B cell (primary cell): ENCODE results near the gene AATK. TPM values are rescaled to one million over a fixed set of nuclear protein-coding genes. Genes with fewer than 3 reads are reported as not detected.

Source experiments
- ATAC-seq: fragments of 200-7000 bp; cut with Tn5 transposase; one replicate; pipeline ENCODE4 v1.10.0; 2021; ENCODE audit warnings: low read depth, mild to moderate bottlenecking, moderate number of reproducible peaks, moderate library complexity
- CTCF ChIA-PET: fragments of 350-600 bp; sonication (Branson Sonifier 250); formaldehyde crosslinking; loops from one replicate; lab custom pipeline; 2021; ENCODE audit warnings: antibody characterized with exemption, inconsistent platforms; lab: Charles Lee
- POLR2A ChIA-PET: fragments of 350-600 bp; sonication (Branson Sonifier 250); formaldehyde crosslinking; loops from one replicate; lab custom pipeline; 2021; ENCODE audit warnings: antibody characterized with exemption; lab: Charles Lee
- DNase-seq: peaks from one replicate; pipeline ENCODE4 v3.0.0; 2013
- H2AFZ ChIP-seq: 2 replicates; pipeline ENCODE4 v1.6.1; 2012; ENCODE audit warnings: mild to moderate bottlenecking, low read depth, low read length; ENCODE audit not compliant: insufficient read depth, poor library complexity, severe bottlenecking
- H3K27ac ChIP-seq, 2 donors: 1 replicate in 1 of 2; 2 replicates in 1 of 2; pipeline ENCODE4 v1.5.1; 2012 to 2013; ENCODE audit warnings: low read length in 2 of 2, mild to moderate bottlenecking in 2 of 2, moderate library complexity in 1 of 2
- H3K27me3 ChIP-seq, 4 experiments: fragments of 200-600 bp in 1 of 4; sonication (generic) in 1 of 4; replicated peaks in 1 of 4; 1 replicate in 2 of 4; 2 replicates in 2 of 4; pipeline versions ENCODE4 v1.6.1 to v1.7.0; 2013 to 2016; ENCODE audit warnings: low read length in 3 of 4, mild to moderate bottlenecking in 2 of 4, mixed read lengths in 1 of 4, moderate library complexity in 1 of 4; ENCODE audit not compliant: insufficient read depth in 4 of 4, control insufficient read depth in 3 of 4; ENCODE audit errors: control extremely low read depth in 1 of 4
- H3K36me3 ChIP-seq, 2 experiments: replicated peaks in 1 of 2; 1 replicate in 1 of 2; 2 replicates in 1 of 2; pipeline versions ENCODE4 v1.6.1 to v1.7.1; 2013; ENCODE audit warnings: low read length in 1 of 2; ENCODE audit not compliant: insufficient read depth in 2 of 2, control insufficient read depth in 1 of 2; ENCODE audit errors: control extremely low read depth in 1 of 2, extremely low read depth in 1 of 2
- H3K4me1 ChIP-seq, 2 donors: fragments of 200-600 bp in 1 of 2; sonication (generic) in 1 of 2; 1 replicate in 1 of 2; 2 replicates in 1 of 2; pipeline versions ENCODE4 v1.5.1 to v1.6.1; 2013 to 2017; ENCODE audit warnings: low read length in 2 of 2; ENCODE audit not compliant: control insufficient read depth in 2 of 2, insufficient read depth in 2 of 2
- H3K4me2 ChIP-seq: replicated peaks from 2 replicates; pipeline ENCODE3; 2012; ENCODE audit warnings: mild to moderate bottlenecking, low read depth, low read length; ENCODE audit not compliant: poor library complexity, severe bottlenecking
- H3K4me3 ChIP-seq, 5 experiments: fragments of 200-600 bp in 1 of 5; sonication (generic) in 1 of 5; 1 replicate in 3 of 5; 2 replicates in 2 of 5; pipeline versions ENCODE4 v1.5.1 to v1.7.0; 2011 to 2016; ENCODE audit warnings: low read length in 4 of 5, mild to moderate bottlenecking in 4 of 5, low read depth in 2 of 5, control low read depth in 1 of 5, moderate library complexity in 1 of 5; ENCODE audit not compliant: insufficient read depth in 1 of 5; ENCODE audit errors: control extremely low read depth in 1 of 5, extremely low read depth in 1 of 5
- H3K79me2 ChIP-seq: fragments of 200-600 bp; sonication (generic); one replicate; pipeline ENCODE4 v1.6.0; 2016; ENCODE audit warnings: low read length; ENCODE audit not compliant: control insufficient read depth, insufficient read depth
- H3K9ac ChIP-seq: fragments of 200-600 bp; sonication (generic); 2 replicates; pipeline ENCODE4 v1.6.1; 2017; ENCODE audit warnings: mild to moderate bottlenecking, low read length, moderate library complexity
- H3K9me3 ChIP-seq, 3 donors: one replicate each; pipeline versions ENCODE4 v1.6.1 to v1.7.1; 2013; ENCODE audit warnings: low read length in 2 of 3; ENCODE audit not compliant: control insufficient read depth in 2 of 3, insufficient read depth in 1 of 3; ENCODE audit errors: control extremely low read depth in 1 of 3
- H4K20me1 ChIP-seq: 2 replicates; pipeline ENCODE4 v1.6.0; 2012; ENCODE audit warnings: mild to moderate bottlenecking, low read length; ENCODE audit not compliant: insufficient read depth, control insufficient read depth, poor library complexity, severe bottlenecking
- H3K27ac Mint-ChIP-seq: one replicate; pipeline ENCODE4 v1.8.0; 2021; ENCODE audit warnings: mixed read lengths
- H3K27me3 Mint-ChIP-seq: one replicate; pipeline ENCODE4 v1.8.0; 2021; ENCODE audit warnings: mixed read lengths
- H3K4me1 Mint-ChIP-seq: one replicate; pipeline ENCODE4 v1.8.0; 2021; ENCODE audit warnings: mixed read lengths
- H3K4me3 Mint-ChIP-seq: one replicate; pipeline ENCODE4 v1.8.0; 2021; ENCODE audit warnings: mixed read lengths
- H3K9me3 Mint-ChIP-seq: one replicate; pipeline ENCODE4 v1.8.0; 2022; ENCODE audit warnings: mixed read lengths; ENCODE audit not compliant: insufficient read depth
- CTCF ChIP-seq: fragments of 200-600 bp; IDR thresholded peaks from one replicate; pipeline ENCODE4 v1.8.0; 2022; ENCODE audit warnings: antibody characterized with exemption, mild to moderate bottlenecking
- EZH2 ChIP-seq: IDR thresholded peaks from 2 replicates; pipeline ENCODE4 v1.6.1; 2012; ENCODE audit warnings: borderline replicate concordance, low read depth, mild to moderate bottlenecking, moderate library complexity, low read length; ENCODE audit not compliant: insufficient read depth, poor library complexity, severe bottlenecking
- WGBS: methylation state at CpG from one replicate; pipeline ENCODE4 v1.1.5; 2013; ENCODE audit warnings: missing lambda C conversion rate; ENCODE audit not compliant: insufficient coverage; 5-methylcytosine and 5-hydroxymethylcytosine counted together
- intact Hi-C: fragments of 100-400 bp; cut with micrococcal nuclease; formaldehyde crosslinking; loops from one replicate; pipeline ENCODE4 v1.10.0; 2022
- polyA plus RNA-seq: library from polyadenylated mRNA; depleted of rRNA; stranded (reverse); fragments of >200 nt; gene quantifications from 2 replicates; pipeline ENCODE4 v1.2.3, GENCODE V29; 2012
- total RNA-seq, 2 donors: library from RNA; stranded (reverse); fragments of 120-200 nt in 1 of 2; gene quantifications; 1 replicate in 1 of 2; 2 replicates in 1 of 2; pipeline versions ENCODE4 v1.2.3 to v1.2.4, GENCODE V29; 2013 to 2022

The AATK gene
- total and polyA plus RNA-seq, 2 donors (not counting 1 experiment from before 2014, with no cell fraction given), result 0.21 to 1.7 TPM

GRCh38 chr17:81180836-81181810, 15.1 kb upstream of the AATK start:
- no peak for ATAC-seq
- Histone ChIP-seq H3K9me3 (peaks cover 0 to 2% (median 0%) of the 10 kb centered on the region in 3 donors), H3K36me3 (no peaks in the 10 kb centered on the region), H2AFZ (no peak overlapping the region), H3K4me3 (no peak overlapping the region), H3K4me1 (no peaks in the 10 kb centered on the region), H3K9ac (no peak overlapping the region), H3K27me3 (peaks cover 0 to 7% (median 0%) of the 10 kb centered on the region in 4 experiments), H3K4me2 (no peak overlapping the region), H3K79me2 (no peaks in the 10 kb centered on the region), H3K27ac (no peak overlapping the region), H4K20me1 (no peaks in the 10 kb centered on the region)
- 96% methylated on average over 48 of the region's 49 CpGs for WGBS
- TF ChIP-seq EZH2 (no peak), CTCF (no peak)
- no peak for DNase-seq
- no peaks in the 10 kb centered on the region for H3K9me3 Mint-ChIP-seq
- H3K27ac Mint-ChIP-seq, result no peak overlapping the region
- ChIA-PET POLR2A (no interaction called here), CTCF (interaction anchor here (0.6 kb wide), 1 partner anchor 260 kb away, joined by 4 read pairs; no protein-coding TSS in a partner anchor)
- no peak overlapping the region for H3K4me3 Mint-ChIP-seq
- no peaks in the 10 kb centered on the region for H3K4me1 Mint-ChIP-seq
- intact Hi-C loops, result no loop called here
- peaks cover 6% of the 10 kb centered on the region for H3K27me3 Mint-ChIP-seq

DNA sequence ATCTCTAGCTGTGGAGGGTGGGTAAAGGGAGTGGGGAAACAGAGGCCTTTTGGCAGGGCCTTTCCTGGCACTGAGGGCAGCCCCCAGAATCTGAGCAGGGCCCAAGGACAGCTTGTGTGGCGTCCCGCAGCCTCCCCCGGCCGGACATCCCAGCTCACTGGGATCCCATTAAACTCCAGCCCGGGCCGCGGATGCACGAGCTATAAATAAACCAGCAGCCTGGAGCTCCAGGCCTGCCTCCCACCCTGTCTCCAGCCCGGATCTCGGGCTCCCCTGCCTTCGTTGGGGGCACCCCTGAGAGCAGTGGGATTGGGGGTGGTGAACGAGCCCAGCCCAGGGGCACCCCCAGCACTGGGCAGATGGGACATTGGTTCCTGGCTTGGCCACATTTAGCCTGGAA, 13.8 kb upstream of the AATK start:
- Histone ChIP-seq H3K79me2 (no peaks in the 10 kb centered on the region), H3K9ac (no peak overlapping the region), H3K27me3 (peaks cover 0 to 7% (median 0%) of the 10 kb centered on the region in 4 experiments), H3K9me3 (peaks cover 0 to 2% (median 0%) of the 10 kb centered on the region in 3 donors), H3K4me3 (no peak overlapping the region), H3K4me1 (no peaks in the 10 kb centered on the region), H2AFZ (no peak overlapping the region), H3K36me3 (no peaks in the 10 kb centered on the region), H3K27ac (no peak overlapping the region), H4K20me1 (no peaks in the 10 kb centered on the region), H3K4me2 (no peak overlapping the region)
- no peak for TF ChIP-seq CTCF
- no peak for TF ChIP-seq EZH2
- peaks cover 6% of the 10 kb centered on the region for H3K27me3 Mint-ChIP-seq
- 84% methylated on average over 11 of the region's 12 CpGs for WGBS
- peaks cover 7% of the 10 kb centered on the region for H3K9me3 Mint-ChIP-seq
- CTCF ChIA-PET, result no interaction called here
- DNase-seq (no peak), ATAC-seq (no peak)
- H3K4me3 Mint-ChIP-seq, result no peak overlapping the region
- POLR2A ChIA-PET, result no interaction called here
- intact Hi-C loops, result no loop called here
- H3K27ac Mint-ChIP-seq, result no peak overlapping the region
- H3K4me1 Mint-ChIP-seq, result no peaks in the 10 kb centered on the region
